ENCODE data around the gene MATR3.
"Not testable (repeated sequence)": the region's sequence is repeated elsewhere in the genome, so short reads cannot be mapped to it uniquely, and the experiment has no call there.

Gene MATR3

GRCh38 chr5:139306197-139306596, 12.7 kb downstream of the MATR3 start:
- no peak for DNase-seq (ENCODE audit: low read depth)
- no peak for TF ChIP-seq CTCF (IDR thresholded peaks at IDR 0.05; ENCODE audit: control insufficient read depth, insufficient read depth, low read depth, low read length, missing control alignments)
- H3K4me3 ChIP-seq (ENCODE audit: control insufficient read depth, low read depth, low read length), result no peak overlapping the region

- TF ChIP-seq CTCF (IDR thresholded peaks at IDR 0.05; ENCODE audit: control insufficient read depth, insufficient read depth, low read depth, low read length, missing control alignments), result no peak
Measured at GRCh38 chr5:139306628-139307379, 13.3 kb downstream of the MATR3 start.

GRCh38 chr5:139308797-139309196, 15.3 kb downstream of the MATR3 start:
- DNase-seq (ENCODE audit: low read depth), result no peak

More at GRCh38 chr5:139306628-139307379, 13.3 kb downstream of the MATR3 start:
- DNase-seq (ENCODE audit: low read depth), result no peak
- H3K4me3 ChIP-seq (ENCODE audit: control insufficient read depth, low read depth, low read length), result no peak overlapping the region

GRCh38 chr5:139310715-139311186, 17.2 kb downstream of the MATR3 start:
- DNase-seq (ENCODE audit: low read depth); H3K4me3 ChIP-seq (ENCODE audit: control insufficient read depth, low read depth, low read length): not testable (repeated sequence)

More at GRCh38 chr5:139308797-139309196, 15.3 kb downstream of the MATR3 start:
- TF ChIP-seq CTCF (IDR thresholded peaks at IDR 0.05; ENCODE audit: control insufficient read depth, insufficient read depth, low read depth, low read length, missing control alignments), result no peak
- no peak overlapping the region for H3K4me3 ChIP-seq (ENCODE audit: control insufficient read depth, low read depth, low read length)

- no peak for TF ChIP-seq CTCF (IDR thresholded peaks at IDR 0.05; ENCODE audit: control insufficient read depth, insufficient read depth, low read depth, low read length, missing control alignments)
- H3K4me3 ChIP-seq (ENCODE audit: control insufficient read depth, low read depth, low read length), result no peak overlapping the region
- no peak for DNase-seq (ENCODE audit: low read depth)
Measured at GRCh38 chr5:139312075-139312474, 18.5 kb downstream of the MATR3 start.

- no peak for DNase-seq (ENCODE audit: low read depth)
- TF ChIP-seq CTCF (IDR thresholded peaks at IDR 0.05; ENCODE audit: control insufficient read depth, insufficient read depth, low read depth, low read length, missing control alignments), result no peak
- no peak overlapping the region for H3K4me3 ChIP-seq (ENCODE audit: control insufficient read depth, low read depth, low read length)
Measured at GRCh38 chr5:139314276-139314675, 20.7 kb downstream of the MATR3 start.

- no peak for DNase-seq (ENCODE audit: low read depth)
- no peak overlapping the region for H3K4me3 ChIP-seq (ENCODE audit: control insufficient read depth, low read depth, low read length)
- TF ChIP-seq CTCF (IDR thresholded peaks at IDR 0.05; ENCODE audit: control insufficient read depth, insufficient read depth, low read depth, low read length, missing control alignments), result no peak
Measured at GRCh38 chr5:139315056-139315615, 21.6 kb downstream of the MATR3 start.

Data from AG09309 (cell line).